Fibroblast of peridontal ligament (primary cell): ENCODE data around the gene WDR64.
A peak's percentile ranks its signal among the peaks of the same experiment; 100 is the strongest.
"Not testable (repeated sequence)": the region's sequence is repeated elsewhere in the genome, so short reads cannot be mapped to it uniquely, and the experiment has no call there.

Source experiments
- DNase-seq: peaks from one replicate; pipeline ENCODE4 v3.0.0-alpha.2; 2010; ENCODE audit errors: extremely low read depth

The WDR64 gene

DNA sequence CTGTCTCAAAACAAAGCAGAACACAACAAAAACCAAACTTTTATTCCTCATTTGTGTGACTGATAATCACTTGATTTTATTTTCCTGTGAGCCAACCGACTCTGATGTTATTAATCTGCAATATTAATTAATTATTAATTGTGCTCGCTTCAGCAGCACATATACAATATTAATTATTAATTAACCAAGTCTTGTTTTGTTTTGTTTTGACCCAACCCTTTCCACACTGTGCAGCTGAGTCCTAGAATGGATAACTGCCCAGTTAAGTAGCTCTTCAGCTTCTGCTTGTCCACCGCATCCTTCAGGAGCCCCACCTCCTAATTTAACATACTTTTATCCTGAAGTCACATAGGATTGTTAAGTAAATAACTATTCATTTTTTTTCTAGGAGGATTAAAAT, 148.6 kb downstream of the WDR64 start:
- DNase-seq = no peak

DNA sequence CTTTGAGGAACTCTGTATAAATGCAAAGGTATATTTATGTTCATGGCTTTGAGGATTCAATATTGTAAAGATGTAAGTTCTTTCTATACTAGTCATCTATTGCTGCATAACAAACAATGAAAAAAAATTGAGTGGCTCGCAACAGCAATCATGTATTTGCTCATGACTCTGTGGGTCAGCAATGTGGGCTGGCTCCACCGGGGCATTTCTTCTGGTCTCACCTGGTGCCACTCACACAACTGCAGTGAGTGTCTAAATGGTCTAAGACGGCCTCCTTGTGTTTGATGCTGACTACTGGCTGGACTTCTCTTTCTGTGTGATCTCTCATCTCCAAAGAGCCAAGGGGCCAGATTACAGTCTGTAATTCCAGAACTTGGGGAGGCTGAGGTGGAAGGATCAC, 150.8 kb downstream of the WDR64 start:
- DNase-seq = no peak

DNA sequence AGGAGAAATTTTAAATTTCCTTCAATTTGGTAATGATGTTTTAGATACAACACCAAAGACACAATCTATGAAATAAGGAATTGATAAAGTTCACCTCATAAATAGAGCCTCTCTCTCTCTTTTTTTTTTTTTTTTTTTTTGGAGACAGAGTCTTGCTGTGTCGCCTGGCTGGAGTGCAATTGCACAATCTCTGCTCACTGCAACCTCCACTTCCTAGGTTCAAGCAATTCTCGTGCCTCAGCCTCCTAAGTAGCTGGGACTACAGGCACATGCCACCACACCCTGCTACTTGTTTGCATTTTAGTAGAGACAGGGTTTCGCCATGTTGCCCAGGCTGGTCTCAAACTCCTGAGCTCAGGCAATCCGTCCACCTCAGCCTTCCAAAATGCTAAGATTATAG, 152.6 kb downstream of the WDR64 start:
- DNase-seq = not testable (repeated sequence)

DNA sequence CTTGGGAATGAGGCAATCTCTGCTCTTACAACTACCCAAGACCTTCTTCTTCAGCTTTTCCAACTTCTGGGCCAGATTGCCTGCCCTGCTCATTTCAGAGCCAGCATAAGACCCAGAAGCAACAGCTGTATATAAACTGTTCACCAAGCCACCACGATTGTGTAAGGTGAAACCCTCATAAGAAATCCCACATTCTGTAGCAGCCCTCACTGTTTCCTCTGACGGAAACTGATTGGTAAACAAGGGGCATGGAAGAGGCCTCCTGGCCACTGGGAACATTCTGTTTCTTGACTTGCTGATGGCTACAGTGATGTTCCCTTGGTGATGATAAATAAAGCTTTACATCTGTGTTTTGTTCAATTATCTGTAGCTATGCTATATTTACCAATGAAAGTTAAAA, 156.2 kb downstream of the WDR64 start:
- DNase-seq = peak; percentile 53

DNA sequence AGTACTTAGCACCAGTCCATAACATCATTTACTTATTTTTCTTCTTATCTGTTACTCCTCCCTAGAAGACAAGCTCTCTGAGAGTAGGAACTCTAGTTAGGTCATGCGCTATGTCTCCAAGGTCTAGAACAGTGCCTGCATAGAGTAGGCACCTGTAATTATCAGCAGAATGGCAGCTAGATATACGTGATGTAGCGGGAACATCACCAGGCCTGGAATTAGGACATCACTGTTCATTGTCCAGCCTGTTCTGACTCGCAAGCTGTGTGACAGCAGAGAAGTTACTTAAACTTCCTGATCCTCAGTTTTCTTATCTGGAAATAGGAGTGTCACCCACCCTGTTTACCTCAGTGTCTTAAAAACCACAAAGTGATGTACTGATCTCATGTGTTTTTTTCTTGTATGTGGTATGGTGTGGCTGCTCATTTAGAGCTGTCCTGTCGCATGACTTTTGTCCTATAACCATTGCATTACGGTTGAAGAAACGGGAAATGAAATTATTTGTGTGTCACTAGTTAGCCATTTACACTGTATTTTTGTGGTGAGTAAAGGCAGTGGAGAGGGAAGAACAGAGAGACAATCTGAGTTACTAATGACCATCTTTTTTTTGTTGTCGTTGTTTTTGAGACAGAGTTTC, 158.8 kb downstream of the WDR64 start:
- DNase-seq = no peak

DNA sequence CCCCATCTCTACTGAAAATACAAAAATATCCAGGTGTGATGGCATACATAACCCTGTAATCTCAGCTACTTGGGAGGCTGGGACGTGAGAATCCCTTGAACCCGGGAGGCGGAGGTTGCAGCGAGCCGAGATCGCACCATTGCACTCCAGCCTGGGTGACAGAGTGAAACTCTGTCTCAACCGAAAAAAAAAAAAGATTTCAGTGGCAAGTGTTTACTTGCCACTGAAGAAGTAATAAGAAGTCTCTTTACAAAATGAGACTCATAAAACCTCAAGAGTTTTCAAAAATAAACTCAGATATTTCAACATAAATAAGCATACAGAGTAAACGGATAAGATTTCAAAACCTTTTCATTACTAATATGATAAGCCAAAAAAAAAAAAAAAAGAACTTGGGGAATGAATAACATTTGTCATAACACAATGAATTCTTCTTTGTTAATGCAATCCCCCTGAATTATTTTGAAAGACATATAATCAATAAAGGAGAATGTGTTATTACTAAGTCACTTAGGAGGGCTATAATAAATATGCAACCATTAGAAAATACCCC, 161.8 kb downstream of the WDR64 start:
- peak; percentile 24 for DNase-seq

DNA sequence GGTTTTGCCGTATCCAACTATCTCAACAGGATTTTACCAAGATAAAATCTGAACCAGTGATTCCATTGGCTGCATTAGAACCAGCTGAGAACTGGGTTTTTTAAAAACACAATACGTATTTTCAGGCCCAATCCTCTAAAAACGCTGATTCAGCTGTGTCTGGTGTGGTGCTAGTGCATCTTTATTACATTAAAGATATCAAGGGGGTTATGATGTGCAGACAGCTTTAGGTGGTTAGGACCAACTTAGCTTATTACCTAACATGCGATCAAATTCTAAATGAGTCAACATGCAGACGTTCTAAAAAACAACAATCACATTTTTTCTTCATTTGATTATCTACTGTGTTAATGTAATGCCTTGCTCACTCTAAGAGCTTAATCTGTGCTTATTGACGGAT, 163.9 kb downstream of the WDR64 start:
- DNase-seq = no peak

DNA sequence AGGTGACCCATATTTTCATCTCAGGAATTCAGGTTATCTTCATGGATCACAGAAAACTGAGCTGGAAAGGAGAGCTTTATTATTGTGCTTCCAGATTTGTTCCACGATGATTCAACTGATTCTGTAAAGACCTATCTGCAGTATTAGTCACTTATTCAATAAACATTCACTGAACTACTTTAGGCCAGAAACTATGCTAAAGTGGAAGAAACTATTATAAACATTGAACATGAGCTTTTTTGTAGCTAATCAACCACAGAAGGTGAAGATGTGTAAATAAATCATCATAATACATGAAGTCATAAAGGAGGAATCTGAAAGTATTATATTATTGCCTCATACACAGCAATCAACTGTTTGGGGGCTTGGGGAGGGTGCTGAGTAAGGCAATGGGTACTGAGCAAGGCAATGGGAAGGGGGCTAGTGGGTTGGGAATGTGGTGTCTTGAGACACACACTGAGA, 165.3 kb downstream of the WDR64 start:
- peak; percentile 86 for DNase-seq

DNA sequence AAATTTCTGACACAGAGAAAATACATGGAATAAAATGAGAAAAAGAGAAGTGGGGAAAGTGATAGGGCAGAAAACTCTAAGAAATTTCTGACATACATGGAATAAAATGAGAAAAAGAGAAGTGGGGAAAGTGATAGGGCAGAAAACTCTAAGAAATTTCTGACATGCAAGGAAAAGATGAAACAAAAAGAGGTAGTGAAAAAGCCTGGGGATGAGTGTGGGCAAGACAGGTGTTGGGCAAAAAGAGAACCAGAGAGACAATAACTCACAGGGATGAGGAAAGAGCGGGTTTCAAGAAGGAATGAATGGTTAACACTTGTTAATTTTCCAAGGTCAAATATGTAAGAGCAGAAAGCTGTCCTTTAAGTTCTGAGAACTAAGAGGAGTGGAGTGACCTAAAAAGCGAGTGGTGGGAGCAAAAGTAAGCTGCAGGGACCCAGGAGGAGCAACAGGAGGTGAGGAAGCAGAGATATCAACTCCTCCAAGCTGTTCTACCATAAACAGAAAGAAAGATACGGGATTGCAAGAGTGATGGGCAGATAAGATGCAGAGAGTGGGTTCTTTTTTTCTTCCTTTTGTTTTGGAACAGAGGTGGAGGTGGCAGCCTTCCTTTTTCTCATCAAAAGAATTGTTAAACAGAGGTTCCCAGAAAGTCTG, 166.0 kb downstream of the WDR64 start:
- DNase-seq = no peak

DNA sequence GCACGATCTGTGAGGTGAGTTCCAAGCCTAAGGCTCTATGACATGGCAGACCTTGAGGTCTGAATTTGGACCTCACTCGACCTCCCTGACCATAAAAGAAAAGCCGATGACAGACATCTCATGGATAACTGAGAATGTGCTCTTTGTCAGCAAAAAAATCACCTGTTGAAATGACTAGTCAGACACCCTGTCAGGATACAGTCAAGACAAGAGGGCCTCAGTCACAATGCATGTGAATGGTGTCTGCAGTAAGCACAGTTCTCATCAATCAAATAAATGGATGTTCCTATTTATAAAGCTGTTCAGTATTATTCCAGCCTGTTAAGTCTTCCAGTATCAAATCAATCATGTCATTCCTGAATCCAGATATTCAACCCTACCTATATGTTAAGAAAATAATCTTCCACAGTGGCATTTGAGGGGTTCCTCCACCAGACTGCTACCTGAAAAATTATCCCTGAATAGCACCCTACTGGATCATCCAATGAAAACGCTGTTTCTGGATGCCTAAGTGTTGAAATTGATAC, 167.3 kb downstream of the WDR64 start:
- DNase-seq = no peak

DNA sequence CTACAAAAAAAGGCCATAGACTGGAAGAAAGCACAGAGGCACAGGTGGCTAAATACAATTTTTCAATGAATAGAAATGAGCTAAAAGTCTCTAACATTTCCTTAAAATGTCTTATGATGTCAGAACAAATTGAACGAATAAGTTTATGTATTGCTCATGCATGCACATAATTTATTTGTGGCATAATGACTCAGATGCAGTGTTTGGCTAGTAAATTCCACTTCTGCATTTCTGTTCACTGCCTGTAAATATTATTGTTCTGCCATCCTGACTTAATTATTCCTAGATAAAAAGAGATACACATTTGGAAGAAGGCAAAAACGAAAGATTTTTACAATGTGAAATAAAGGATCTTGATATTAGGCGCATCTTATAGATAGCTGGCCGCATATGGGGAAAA, 169.3 kb downstream of the WDR64 start:
- DNase-seq = peak; percentile 89

DNA sequence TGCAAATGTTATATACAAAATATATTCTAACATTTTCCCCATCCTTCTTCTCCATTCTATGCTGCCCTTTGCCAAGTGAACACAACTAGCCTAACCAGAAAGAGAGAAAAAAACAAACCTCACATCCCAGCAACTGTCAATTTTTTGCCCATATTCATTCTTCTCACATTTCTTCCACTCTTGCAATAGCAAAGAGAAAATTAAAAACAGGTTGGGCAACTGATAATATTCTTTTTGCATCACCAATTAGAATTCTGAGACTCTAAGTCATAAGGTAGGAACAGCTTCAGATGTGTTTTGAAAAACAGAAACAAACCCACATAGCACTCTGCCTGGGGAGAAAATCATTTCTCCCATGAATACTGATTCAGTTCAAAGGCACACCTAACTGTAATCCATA, 170.8 kb downstream of the WDR64 start:
- peak; percentile 65 for DNase-seq

DNA sequence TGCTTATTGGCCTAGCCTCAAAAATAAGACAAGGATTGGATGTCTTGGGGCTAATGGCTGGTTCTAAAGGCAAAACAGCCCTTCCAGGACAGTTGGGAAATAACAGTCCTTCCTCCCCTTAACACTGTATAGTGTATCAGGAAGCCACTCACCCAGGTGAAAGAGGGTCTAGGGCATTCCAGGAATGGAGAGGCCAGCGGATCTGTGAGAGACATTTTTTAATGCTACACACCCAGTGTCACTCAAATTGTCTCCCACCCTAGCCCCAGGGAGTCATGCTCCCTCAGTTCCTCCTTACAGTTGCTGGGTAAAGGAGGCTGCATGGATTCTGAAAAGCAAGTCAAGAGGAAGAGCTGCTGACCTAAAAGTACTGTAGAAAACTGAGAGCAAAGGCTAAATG, 171.8 kb downstream of the WDR64 start:
- DNase-seq = no peak

DNA sequence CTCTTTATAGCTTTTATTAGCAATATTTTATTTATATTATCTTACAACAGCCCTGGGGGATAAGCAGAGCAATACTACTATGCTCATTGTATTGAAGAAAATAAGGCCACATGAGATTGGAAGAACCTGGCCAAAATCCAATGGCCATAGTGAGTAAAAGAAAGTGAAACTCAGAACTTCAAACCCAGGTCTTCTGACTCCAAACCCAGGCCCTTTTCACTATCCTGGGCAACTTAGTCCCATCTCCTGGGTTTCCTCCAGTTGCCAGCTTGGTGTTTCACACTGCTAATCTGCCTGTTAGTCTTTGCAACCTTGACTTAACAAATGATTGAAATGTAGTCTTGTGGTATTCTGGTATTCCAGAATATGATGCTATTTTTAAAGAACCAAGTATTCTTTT, 173.5 kb downstream of the WDR64 start:
- peak; percentile 75 for DNase-seq

DNA sequence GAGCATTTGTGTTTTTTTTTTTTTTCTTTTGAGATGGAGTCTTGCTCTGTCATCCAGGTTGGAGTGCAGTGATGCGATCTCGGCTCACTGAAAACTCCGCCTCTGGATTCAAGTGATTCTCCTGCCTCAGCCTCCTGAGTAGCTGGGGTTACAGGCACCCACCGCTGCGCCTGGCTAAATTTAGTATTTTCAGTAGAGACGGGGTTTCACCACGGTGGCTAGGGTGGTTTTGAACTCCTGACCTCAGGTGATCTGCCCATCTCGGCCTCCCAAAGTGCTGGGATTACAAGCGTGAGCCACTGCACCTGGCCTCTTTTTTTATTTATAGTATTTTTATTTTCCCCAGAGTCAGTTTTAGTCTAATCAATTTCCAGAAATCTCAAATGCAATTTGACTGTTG, 174.5 kb downstream of the WDR64 start:
- not testable (repeated sequence) for DNase-seq

DNA sequence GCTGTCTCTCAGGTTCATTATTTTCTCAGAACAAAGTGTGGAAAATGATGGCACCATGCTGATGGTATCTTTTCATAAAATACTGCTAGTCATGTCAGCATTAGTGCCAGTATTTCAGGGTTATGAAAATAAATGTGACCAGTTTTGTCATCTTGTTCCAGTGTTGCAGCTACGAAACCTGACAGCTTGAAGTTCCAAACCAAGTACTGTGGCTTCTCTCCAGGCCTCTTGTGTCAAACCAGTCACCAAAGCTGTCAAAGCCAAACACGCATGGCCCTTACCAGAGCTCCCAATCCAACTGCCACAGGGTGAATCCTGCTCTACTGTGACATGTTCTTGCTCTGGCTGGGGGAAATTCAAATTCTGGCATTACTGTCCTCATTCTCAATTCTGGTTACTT, 175.2 kb downstream of the WDR64 start:
- DNase-seq = no peak

DNA sequence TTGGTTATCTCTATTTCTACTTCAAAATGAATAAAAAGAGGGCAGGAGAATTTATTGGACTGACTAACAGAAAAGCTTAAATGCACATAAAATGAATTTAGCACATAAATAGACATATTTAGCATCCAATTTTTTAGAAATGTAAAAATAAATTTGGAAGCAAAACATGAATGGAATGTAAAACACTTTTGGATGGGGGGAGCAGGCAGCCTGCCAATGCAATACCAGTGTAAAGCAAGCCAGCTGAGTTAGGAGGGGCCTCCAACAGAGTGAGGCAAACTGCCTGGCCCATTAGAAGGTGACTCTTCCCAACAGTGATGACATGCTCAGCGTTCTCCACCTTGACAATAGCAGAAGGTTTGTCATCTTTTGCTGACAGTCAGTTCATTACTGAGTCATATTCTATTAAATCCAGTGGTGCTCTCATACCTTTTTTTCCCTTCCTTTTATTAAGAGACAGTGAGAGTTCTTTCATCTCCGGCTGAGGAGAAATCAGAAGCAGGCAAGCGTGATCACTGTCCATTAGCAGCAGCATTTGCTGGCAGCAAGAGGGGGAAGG, 176.5 kb downstream of the WDR64 start:
- peak; percentile 54 for DNase-seq

DNA sequence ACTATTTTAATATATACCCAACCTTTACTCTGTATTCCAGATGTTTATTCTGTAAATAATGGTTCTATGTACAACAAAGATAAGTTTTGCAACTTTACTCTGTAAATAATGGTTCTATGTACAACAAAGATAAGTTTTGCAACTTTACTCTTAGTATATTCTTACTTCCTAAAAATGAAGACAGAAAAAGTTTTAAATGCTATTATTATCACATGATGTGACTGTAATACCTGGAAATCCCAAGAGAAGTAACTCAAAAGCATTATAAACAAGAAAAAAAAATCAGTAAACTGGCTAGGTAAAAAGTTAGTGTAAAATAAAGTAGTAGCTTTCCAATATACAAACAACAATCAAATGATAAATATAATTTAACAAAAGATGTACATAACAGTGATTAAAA, 177.4 kb downstream of the WDR64 start:
- no peak for DNase-seq

DNA sequence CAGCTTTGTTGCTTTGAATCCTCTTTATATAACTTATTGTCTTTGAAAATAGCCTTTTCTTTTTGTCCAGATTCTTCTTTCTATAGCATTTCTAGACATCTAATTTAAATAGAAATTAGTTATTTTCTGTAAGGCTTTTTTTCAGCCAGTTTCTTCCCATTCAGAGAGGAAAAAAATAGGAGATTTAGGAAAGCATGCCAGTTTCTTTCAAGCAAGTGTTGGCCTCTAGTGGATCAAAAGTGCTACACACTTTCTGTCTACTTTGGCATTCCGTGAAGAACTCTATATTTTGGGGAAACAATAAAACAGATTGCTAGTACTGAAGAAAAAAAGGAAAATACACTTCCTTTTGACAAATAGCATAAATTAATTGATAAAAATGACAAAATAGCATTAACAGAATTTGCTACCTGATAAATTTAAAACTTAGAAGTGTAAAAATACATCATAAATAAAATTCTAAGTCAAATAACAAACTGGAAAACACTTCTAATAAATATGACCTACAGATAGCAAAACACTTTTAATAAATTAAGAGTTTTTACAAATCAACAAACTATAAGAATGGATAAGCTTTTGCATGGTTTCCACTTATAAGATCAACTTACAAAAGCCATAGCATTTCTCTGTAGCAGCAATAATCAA, 182.8 kb downstream of the WDR64 start:
- peak; percentile 86 for DNase-seq

DNA sequence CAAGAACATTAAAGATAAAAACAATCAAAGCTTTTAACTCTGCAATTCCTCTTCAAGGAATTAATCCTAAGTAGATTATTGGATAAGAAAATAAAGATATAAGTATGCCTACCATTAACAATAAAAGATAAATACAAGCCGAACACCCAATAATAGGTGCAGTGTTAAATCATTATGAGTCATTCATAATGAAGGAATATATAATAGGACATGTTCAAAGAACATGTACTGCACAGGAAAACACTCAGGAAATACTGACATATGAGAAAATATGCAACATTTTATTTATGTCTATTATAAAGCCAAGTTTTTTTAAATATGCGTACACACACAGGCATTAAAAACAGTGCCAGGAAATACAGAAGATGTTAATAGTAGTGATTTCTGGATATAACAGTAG, 184.9 kb downstream of the WDR64 start:
- DNase-seq = no peak

DNA sequence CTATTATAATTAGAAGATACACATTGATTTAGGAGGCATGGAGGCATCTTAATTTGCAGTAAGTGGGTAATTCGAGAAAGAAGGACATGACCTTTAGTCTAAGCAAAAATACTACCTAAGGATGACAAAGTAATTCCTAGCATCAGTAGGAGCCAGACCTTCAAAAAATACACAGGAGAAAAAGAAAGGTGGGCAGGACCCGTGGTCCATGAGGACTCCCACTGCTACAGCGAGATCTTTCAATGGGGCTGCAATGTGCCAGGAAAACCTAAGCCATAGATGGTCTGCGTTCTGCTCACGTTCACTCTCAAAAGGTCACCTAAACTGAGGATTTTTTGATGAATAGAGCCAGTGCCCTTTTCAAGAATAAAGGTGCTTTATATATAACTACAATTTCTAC, 185.3 kb downstream of the WDR64 start:
- DNase-seq = no peak

DNA sequence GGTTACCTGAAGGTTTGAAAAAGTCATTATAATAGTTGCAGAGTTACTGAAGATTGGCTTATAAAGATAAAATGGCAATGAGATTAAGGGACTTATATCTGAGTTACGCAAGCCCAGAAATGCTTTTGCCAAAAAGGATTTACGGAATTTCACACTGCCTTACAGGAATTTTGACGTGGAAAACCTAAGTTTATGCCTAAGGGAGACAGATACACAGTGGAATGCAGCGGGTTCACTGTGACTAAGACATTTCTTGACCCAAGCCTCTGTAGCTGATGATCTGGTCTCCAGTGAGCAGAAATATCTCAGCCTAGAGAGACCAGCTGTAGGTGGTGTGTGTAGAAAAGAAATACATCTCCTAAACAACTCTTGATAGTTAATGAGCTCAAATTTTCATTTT, 185.8 kb downstream of the WDR64 start:
- DNase-seq = peak; percentile 92
